Stimulated activated CD8-positive, alpha-beta memory T cell treated with anti-CD3 and anti-CD28 coated beads, Interleukin-15, amount 100 ng/mL, for 48 hours (primary cell): ENCODE results near the gene HOXD3.

Experiments used
- DNase-seq, 2 donors: peaks; one replicate each; pipeline ENCODE4 v3.0.0-alpha.2; 2020; ENCODE audit warnings: low read depth in 2 of 2

The HOXD3 gene

GRCh38 chr2:176177580-176178037, 20.5 kb downstream of the HOXD3 start:
- DNase-seq, result no peak

GRCh38 chr2:176178038-176178756, 21.1 kb downstream of the HOXD3 start:
- no peak for DNase-seq

GRCh38 chr2:176178757-176179295, 21.7 kb downstream of the HOXD3 start:
- DNase-seq, result no peak

- DNase-seq, result no peak
These were observed 24.4 kb downstream of the HOXD3 start for GRCh38 chr2:176181551-176181950.

GRCh38 chr2:176182671-176183070, 25.6 kb downstream of the HOXD3 start:
- no peak for DNase-seq

DNA sequence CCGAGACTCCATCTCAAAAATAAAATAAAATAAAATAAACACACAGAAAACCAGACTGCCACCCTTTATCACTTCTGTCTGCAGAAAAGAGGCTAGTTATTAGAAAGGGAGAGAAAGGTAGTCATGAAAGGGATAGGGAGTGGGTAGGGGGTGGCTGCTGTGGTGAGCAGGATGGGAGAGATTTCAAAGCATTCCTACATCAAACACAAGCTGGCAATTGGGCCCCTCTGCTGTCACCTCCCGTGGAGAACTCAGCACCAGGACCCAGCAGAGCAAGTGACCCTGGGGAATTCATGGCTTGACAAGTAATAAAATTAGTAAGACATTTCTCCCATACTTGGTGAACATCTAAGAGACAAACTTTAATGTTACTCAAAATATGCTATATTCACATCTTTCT, 27.6 kb downstream of the HOXD3 start:
- DNase-seq, result no peak

GRCh38 chr2:176186024-176186423, 28.9 kb downstream of the HOXD3 start:
- DNase-seq, result no peak

- no peak for DNase-seq
These were observed 30.2 kb downstream of the HOXD3 start for GRCh38 chr2:176187200-176187898.

- DNase-seq, result no peak
These were observed 31.0 kb downstream of the HOXD3 start, which contains the start of gene HOXD1 for GRCh38 chr2:176187899-176188773. Gene HOXD1 (plus strand): TSS chr2:176188668. CDS start chr2:176188802, 134 bp downstream.

DNA sequence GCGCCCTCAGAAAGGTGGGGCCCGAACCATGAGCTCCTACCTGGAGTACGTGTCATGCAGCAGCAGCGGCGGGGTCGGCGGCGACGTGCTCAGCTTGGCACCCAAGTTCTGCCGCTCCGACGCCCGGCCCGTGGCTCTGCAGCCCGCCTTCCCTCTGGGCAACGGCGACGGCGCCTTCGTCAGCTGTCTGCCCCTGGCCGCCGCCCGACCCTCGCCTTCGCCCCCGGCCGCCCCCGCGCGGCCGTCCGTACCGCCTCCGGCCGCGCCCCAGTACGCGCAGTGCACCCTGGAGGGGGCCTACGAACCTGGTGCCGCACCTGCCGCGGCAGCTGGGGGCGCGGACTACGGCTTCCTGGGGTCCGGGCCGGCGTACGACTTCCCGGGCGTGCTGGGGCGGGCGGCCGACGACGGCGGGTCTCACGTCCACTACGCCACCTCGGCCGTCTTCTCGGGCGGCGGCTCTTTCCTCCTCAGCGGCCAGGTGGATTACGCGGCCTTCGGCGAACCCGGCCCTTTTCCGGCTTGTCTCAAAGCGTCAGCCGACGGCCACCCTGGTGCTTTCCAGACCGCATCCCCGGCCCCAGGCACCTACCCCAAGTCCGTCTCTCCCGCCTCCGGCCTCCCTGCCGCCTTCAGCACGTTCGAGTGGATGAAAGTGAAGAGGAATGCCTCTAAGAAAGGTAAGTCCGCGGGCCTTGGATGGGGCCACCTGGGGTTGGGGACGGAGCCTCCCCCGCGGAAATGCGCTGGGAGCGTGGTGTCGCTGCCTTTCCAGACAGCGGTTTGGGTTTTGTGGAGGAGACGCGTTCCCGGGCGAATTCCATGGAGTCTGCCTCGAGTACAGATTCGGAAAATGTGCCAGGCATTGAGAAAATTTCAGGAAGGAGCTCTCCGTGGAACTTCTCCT, 31.9 kb downstream of the HOXD3 start:
- no peak for DNase-seq

- DNase-seq, result no peak
These were observed 32.9 kb downstream of the HOXD3 start for GRCh38 chr2:176189681-176190641.

GRCh38 chr2:176192351-176192750, 35.2 kb downstream of the HOXD3 start:
- no peak for DNase-seq

GRCh38 chr2:176193048-176193447, 35.9 kb downstream of the HOXD3 start:
- DNase-seq, result no peak

DNA sequence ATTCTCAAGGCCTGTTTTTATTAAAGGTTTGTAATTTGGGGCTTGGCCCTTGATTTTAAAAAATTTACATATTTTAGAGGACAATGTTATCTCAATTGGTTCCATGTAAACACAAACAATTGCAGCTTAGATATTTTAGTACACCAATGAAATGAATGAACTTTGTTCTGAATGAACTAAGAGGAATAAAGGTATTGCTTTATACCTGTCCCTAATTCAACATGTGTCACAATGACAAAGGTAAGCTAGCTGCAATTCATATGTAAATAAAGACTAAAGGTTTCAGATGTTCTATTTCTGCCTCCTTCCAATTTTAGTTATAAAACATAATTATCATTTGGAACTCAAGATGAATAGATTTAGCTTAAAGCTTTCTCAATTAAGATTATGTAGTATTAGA, 42.8 kb downstream of the HOXD3 start:
- no peak for DNase-seq

GRCh38 chr2:176200971-176201370, 43.9 kb downstream of the HOXD3 start:
- no peak for DNase-seq

DNA sequence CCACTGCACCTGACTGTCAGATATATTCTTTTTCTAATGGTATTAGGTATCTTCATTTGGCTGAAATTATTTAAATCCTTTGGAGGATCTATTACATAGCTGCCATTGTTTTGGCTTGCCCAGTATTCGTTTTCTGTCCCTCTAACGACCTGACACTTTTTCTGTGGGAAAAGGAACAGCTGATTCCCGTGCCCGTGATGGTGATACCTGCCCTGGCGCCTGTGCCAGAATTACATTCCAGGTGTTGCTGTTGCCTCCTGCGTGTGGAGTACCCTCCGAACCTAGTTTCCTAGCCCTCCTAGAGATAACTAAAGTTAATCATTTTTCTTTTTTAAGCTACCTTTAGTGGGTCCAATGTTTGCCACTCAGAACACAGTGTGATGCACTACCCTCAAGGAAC, 45.4 kb downstream of the HOXD3 start:
- no peak for DNase-seq

DNA sequence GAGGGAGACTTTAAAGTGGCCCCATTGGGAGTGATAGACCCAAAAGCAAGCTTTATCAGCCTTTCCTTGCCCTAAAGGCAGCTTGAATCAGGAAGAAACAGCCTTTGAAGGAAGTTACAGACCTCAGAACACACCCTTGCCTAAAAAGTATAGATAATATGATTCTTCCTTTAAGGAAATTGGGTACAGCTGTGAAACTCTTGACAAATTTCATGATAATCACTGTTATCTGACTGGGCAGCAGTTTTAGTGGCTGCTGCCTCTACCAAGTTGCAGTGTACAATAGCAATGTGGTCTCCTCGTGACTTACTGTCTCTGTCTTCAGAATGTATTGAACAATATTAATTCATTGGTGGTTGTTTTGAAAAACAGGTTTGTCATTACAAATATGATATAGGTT, 48.0 kb downstream of the HOXD3 start:
- DNase-seq, result no peak

GRCh38 chr2:176206136-176206535, 49.0 kb downstream of the HOXD3 start:
- DNase-seq, result no peak

DNA sequence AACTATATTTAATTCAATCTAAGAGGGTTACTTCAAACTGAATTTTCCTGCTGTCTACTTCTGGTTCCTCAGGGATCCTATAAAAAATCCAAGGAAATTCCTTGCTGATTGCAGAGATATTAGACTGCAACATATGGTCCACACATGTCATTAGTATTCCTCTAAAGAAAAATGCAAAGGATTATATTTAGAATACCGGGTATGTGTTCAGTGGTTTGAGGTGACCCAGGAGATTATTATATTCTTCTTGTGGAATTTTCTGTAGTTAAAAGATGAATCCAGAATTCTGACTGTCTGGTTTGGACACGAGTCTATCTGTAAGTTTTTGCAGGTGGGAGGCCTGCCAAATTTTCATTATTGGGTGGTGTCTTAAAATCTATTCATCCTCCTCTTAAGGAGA, 49.6 kb downstream of the HOXD3 start:
- no peak for DNase-seq

DNA sequence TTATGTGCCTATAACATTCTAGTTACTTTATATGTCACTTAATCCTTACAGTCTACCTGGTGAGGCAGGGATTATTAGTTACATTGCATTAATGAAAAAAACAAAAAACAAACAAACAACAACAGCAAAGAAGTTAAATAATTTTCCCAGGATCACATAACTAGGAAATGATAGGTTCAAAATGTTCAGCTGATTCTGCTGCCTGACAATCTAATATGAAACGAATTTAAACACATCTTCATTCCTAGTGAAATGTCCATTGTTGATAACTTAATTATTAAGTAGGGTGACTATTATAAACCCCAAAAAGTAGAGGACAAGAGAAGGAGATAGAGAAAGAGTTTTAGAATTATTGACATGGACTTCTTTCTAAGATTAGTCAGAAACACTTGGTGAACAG, 54.0 kb downstream of the HOXD3 start:
- no peak for DNase-seq
